Natural killer cell treated with Interleukin-12 subunit alpha and Interleukin-12 subunit beta and Interleukin-15 and Interleukin-18, amount 100 ng/mL, for 72 hours (primary cell): ENCODE results near the gene OR2L5. TPM values are rescaled to one million over a fixed set of nuclear protein-coding genes. Genes with fewer than 3 reads are reported as not detected.

Experiments used
- ATAC-seq, 2 donors: fragments of 150-1000 bp; cut with Tn5 transposase in 1 of 2; sonication (Bioruptor Pico), chemical (Tn5 transposase) in 1 of 2; 2 replicates each; pipeline ENCODE4 v1.10.0; 2021
- DNase-seq: peaks from one replicate; pipeline ENCODE4 v3.0.0; 2022; ENCODE audit warnings: low spot score
- H3K27ac Mint-ChIP-seq, 2 donors: 1 replicate in 1 of 2; 2 replicates in 1 of 2; pipeline ENCODE4 v1.8.0; 2022; ENCODE audit warnings: mixed read lengths in 2 of 2, mild to moderate bottlenecking in 1 of 2, moderate library complexity in 1 of 2
- H3K27me3 Mint-ChIP-seq, 2 donors: 1 replicate in 1 of 2; 2 replicates in 1 of 2; pipeline ENCODE4 v1.8.0; 2022; ENCODE audit warnings: mixed read lengths in 2 of 2
- H3K36me3 Mint-ChIP-seq: one replicate; pipeline ENCODE4 v1.8.0; 2022; ENCODE audit warnings: mixed read lengths
- H3K4me1 Mint-ChIP-seq, 2 donors: 1 replicate in 1 of 2; 2 replicates in 1 of 2; pipeline ENCODE4 v1.8.0; 2022; ENCODE audit warnings: low read depth in 2 of 2, mixed read lengths in 2 of 2, mild to moderate bottlenecking in 1 of 2
- H3K4me3 Mint-ChIP-seq: one replicate; pipeline ENCODE4 v1.8.0; 2022; ENCODE audit warnings: mixed read lengths
- H3K9me3 Mint-ChIP-seq: 2 replicates; pipeline ENCODE4 v1.8.0; 2022; ENCODE audit warnings: mixed read lengths
- total RNA-seq, 2 donors: library from RNA; stranded (reverse); gene quantifications; one replicate each; pipeline ENCODE4 v1.2.3, GENCODE V29; 2022

OR2L5 gene
- total RNA-seq, 2 donors from 2014 or later: not detected

GRCh38 chr1:248055261-248055660, 41.8 kb downstream of the OR2L5 start:
- H3K9me3 Mint-ChIP-seq: peaks cover 31% of the 10 kb centered on the region
- no peak overlapping the region for H3K27ac Mint-ChIP-seq
- no peaks in the 10 kb centered on the region for H3K4me1 Mint-ChIP-seq
- ATAC-seq: no peak
- no peak for DNase-seq
- H3K36me3 Mint-ChIP-seq: peaks cover 5% of the 10 kb centered on the region
- H3K27me3 Mint-ChIP-seq: no peaks in the 10 kb centered on the region
- no peak overlapping the region for H3K4me3 Mint-ChIP-seq

GRCh38 chr1:248065071-248065470, 51.6 kb downstream of the OR2L5 start:
- no peak overlapping the region for H3K27ac Mint-ChIP-seq
- no peaks in the 10 kb centered on the region for H3K4me1 Mint-ChIP-seq
- H3K27me3 Mint-ChIP-seq: no peaks in the 10 kb centered on the region
- peaks cover 19% of the 10 kb centered on the region for H3K9me3 Mint-ChIP-seq
- no peak for ATAC-seq
- DNase-seq: no peak
- no peak overlapping the region for H3K4me3 Mint-ChIP-seq
- H3K36me3 Mint-ChIP-seq: peaks cover 7% of the 10 kb centered on the region

- Mint-ChIP-seq H3K27me3 (no peaks in the 10 kb centered on the region), H3K4me3 (no peak overlapping the region), H3K36me3 (peaks cover 12% of the 10 kb centered on the region), H3K9me3 (peaks cover 21% of the 10 kb centered on the region), H3K27ac (no peak overlapping the region), H3K4me1 (no peaks in the 10 kb centered on the region)
- DNase-seq (no peak), ATAC-seq (no peak)
Observed at GRCh38 chr1:248065604-248066003, 52.1 kb downstream of the OR2L5 start.

Other genes with a start within 250 kb of the OR2L5 start
- not detected for gene OR14A16, start 189.5 kb upstream of the OR2L5 start, total RNA-seq
- not detected for gene OR11L1, start 171.8 kb upstream of the OR2L5 start, total RNA-seq
- gene TRIM58, start 156.5 kb upstream of the OR2L5 start, total RNA-seq: under 1 TPM; 0.39 to 0.50 TPM
- gene OR2W3, start 118.1 kb upstream of the OR2L5 start, total RNA-seq: under 1 TPM; 0.31 to 0.47 TPM
- not detected for gene OR2T8, start 93.4 kb upstream of the OR2L5 start, total RNA-seq
- not detected for gene OR2AJ1, start 88.8 kb upstream of the OR2L5 start, total RNA-seq
- gene OR2L8, start 64.8 kb upstream of the OR2L5 start, total RNA-seq: under 1 TPM in 1 of 2 donors, not detected in 1; 0.47 TPM
- gene OR2AK2, start 48.4 kb upstream of the OR2L5 start, total RNA-seq: not detected
- gene OR2L2, start 16.4 kb downstream of the OR2L5 start, total RNA-seq: under 1 TPM; 0.12 to 0.17 TPM
- gene OR2L3, start 33.2 kb downstream of the OR2L5 start, total RNA-seq: not detected
- gene OR2L13, start 81.5 kb downstream of the OR2L5 start, total RNA-seq: not detected
- gene OR2M5, start 131.5 kb downstream of the OR2L5 start, total RNA-seq: not detected
- not detected for gene OR2M2, start 161.2 kb downstream of the OR2L5 start, total RNA-seq
- gene OR2M3, start 183.6 kb downstream of the OR2L5 start, total RNA-seq: not detected
- gene OR2M4, start 217.8 kb downstream of the OR2L5 start, total RNA-seq: not detected